ENCODE results near the gene RRBP1.

Gene RRBP1

GRCh38 chr20:17671011-17671410 lies 11.0 kb downstream of the RRBP1 start:
- no peaks in the 10 kb centered on the region for H3K9me3 ChIP-seq (ENCODE audit: control extremely low read depth in 1 of 5, control insufficient read depth in 4 of 5, insufficient read depth in 2 of 5, low read depth in 1 of 5, low read length in 4 of 5)
- H3K27me3 ChIP-seq (replicated peaks in 2 of 5; ENCODE audit: control insufficient read depth in 4 of 5, insufficient read depth in 5 of 5, low read length in 4 of 5): no peaks in the 10 kb centered on the region
- peak overlapping the region in 1 of 7 experiments; percentile 17 for H3K4me3 ChIP-seq (ENCODE audit: control insufficient read depth in 1 of 7, extremely low read depth in 1 of 7, insufficient read depth in 4 of 7, low read depth in 2 of 7, low read length in 6 of 7)
- no peak overlapping the region for H3K27ac ChIP-seq (ENCODE audit: insufficient read depth in 1 of 2, low read depth in 1 of 2, low read length in 2 of 2, poor library complexity in 1 of 2, severe bottlenecking in 2 of 2)
- 100% methylated on average over 1 of the region's 1 CpG for WGBS (ENCODE audit: insufficient coverage)
- peaks cover 0 to 26% (median 9%) of the 10 kb centered on the region in 4 experiments for H3K36me3 ChIP-seq (ENCODE audit: control insufficient read depth in 4 of 4, insufficient read depth in 4 of 4, low read length in 3 of 4)
- peaks cover 19 to 54% (median 44%) of the 10 kb centered on the region in 4 experiments for H3K4me1 ChIP-seq (ENCODE audit: control extremely low read depth in 1 of 4, control insufficient read depth in 4 of 4, insufficient read depth in 4 of 4, low read length in 3 of 4)
- ChIA-PET POLR2A (no interaction called here), CTCF (interaction anchor here (0.7 to 1.3 kb wide), 3 partner anchors 11 to 38 kb away, joined by 3 to 4 read pairs (median 3); partner anchors contain the start of gene RRBP1)
- DNase-seq: peak in 2 of 3 donors; percentile 55 to 67

- no peak for DNase-seq
- Histone ChIP-seq H3K27me3 (replicated peaks in 2 of 5; ENCODE audit: control insufficient read depth in 4 of 5, insufficient read depth in 5 of 5, low read length in 4 of 5) (no peaks in the 10 kb centered on the region), H3K9me3 (ENCODE audit: control extremely low read depth in 1 of 5, control insufficient read depth in 4 of 5, insufficient read depth in 2 of 5, low read depth in 1 of 5, low read length in 4 of 5) (no peaks in the 10 kb centered on the region), H3K36me3 (ENCODE audit: control insufficient read depth in 4 of 4, insufficient read depth in 4 of 4, low read length in 3 of 4) (peaks cover 0 to 14% (median 2%) of the 10 kb centered on the region in 4 experiments), H3K27ac (ENCODE audit: insufficient read depth in 1 of 2, low read depth in 1 of 2, low read length in 2 of 2, poor library complexity in 1 of 2, severe bottlenecking in 2 of 2) (no peak overlapping the region), H3K4me1 (ENCODE audit: control extremely low read depth in 1 of 4, control insufficient read depth in 4 of 4, insufficient read depth in 4 of 4, low read length in 3 of 4) (peaks cover 33 to 67% (median 53%) of the 10 kb centered on the region in 4 experiments), H3K4me3 (ENCODE audit: control insufficient read depth in 1 of 7, extremely low read depth in 1 of 7, insufficient read depth in 4 of 7, low read depth in 2 of 7, low read length in 6 of 7) (no peak overlapping the region)
- WGBS (ENCODE audit: insufficient coverage): 97% methylated on average over 12 of the region's 12 CpGs
- POLR2A ChIA-PET: no interaction called here
- CTCF ChIA-PET: no interaction called here
Measured at GRCh38 chr20:17669306-17669931, 12.6 kb downstream of the RRBP1 start.

- no CpG with 5 or more reads among the region's 3 CpGs for WGBS (ENCODE audit: insufficient coverage)
- Histone ChIP-seq H3K27ac (ENCODE audit: insufficient read depth in 1 of 2, low read depth in 1 of 2, low read length in 2 of 2, poor library complexity in 1 of 2, severe bottlenecking in 2 of 2) (no peak overlapping the region), H3K4me3 (ENCODE audit: control insufficient read depth in 1 of 7, extremely low read depth in 1 of 7, insufficient read depth in 4 of 7, low read depth in 2 of 7, low read length in 6 of 7) (no peak overlapping the region), H3K27me3 (replicated peaks in 2 of 5; ENCODE audit: control insufficient read depth in 4 of 5, insufficient read depth in 5 of 5, low read length in 4 of 5) (no peaks in the 10 kb centered on the region), H3K9me3 (ENCODE audit: control extremely low read depth in 1 of 5, control insufficient read depth in 4 of 5, insufficient read depth in 2 of 5, low read depth in 1 of 5, low read length in 4 of 5) (no peaks in the 10 kb centered on the region), H3K36me3 (ENCODE audit: control insufficient read depth in 4 of 4, insufficient read depth in 4 of 4, low read length in 3 of 4) (peaks cover 0 to 14% (median 2%) of the 10 kb centered on the region in 4 experiments), H3K4me1 (ENCODE audit: control extremely low read depth in 1 of 4, control insufficient read depth in 4 of 4, insufficient read depth in 4 of 4, low read length in 3 of 4) (peaks cover 43 to 77% (median 58%) of the 10 kb centered on the region in 4 experiments)
- ChIA-PET CTCF (interaction anchor here (1.1 to 4.8 kb wide), 4 partner anchors 9 to 231 kb away, joined by 3 to 17 read pairs (median 4); partner anchors contain the start of gene RRBP1), POLR2A (no interaction called here)
- no peak for DNase-seq
Measured at GRCh38 chr20:17668432-17668831, 13.6 kb downstream of the RRBP1 start.

GRCh38 chr20:17667445-17667844 lies 14.6 kb downstream of the RRBP1 start:
- WGBS (ENCODE audit: insufficient coverage): 95% methylated on average over 3 of the region's 3 CpGs
- CTCF ChIA-PET: interaction anchor here (1.1 to 4.8 kb wide), 6 partner anchors 10 to 232 kb away, joined by 3 to 17 read pairs (median 4); partner anchors contain the start of gene RRBP1
- H3K27me3 ChIP-seq (replicated peaks in 2 of 5; ENCODE audit: control insufficient read depth in 4 of 5, insufficient read depth in 5 of 5, low read length in 4 of 5): no peaks in the 10 kb centered on the region
- no peak overlapping the region for H3K27ac ChIP-seq (ENCODE audit: insufficient read depth in 1 of 2, low read depth in 1 of 2, low read length in 2 of 2, poor library complexity in 1 of 2, severe bottlenecking in 2 of 2)
- POLR2A ChIA-PET: no interaction called here
- DNase-seq: no peak
- no peaks in the 10 kb centered on the region for H3K9me3 ChIP-seq (ENCODE audit: control extremely low read depth in 1 of 5, control insufficient read depth in 4 of 5, insufficient read depth in 2 of 5, low read depth in 1 of 5, low read length in 4 of 5)
- no peak overlapping the region for H3K4me3 ChIP-seq (ENCODE audit: control insufficient read depth in 1 of 7, extremely low read depth in 1 of 7, insufficient read depth in 4 of 7, low read depth in 2 of 7, low read length in 6 of 7)
- peaks cover 37 to 79% (median 58%) of the 10 kb centered on the region in 4 experiments for H3K4me1 ChIP-seq (ENCODE audit: control extremely low read depth in 1 of 4, control insufficient read depth in 4 of 4, insufficient read depth in 4 of 4, low read length in 3 of 4)
- H3K36me3 ChIP-seq (ENCODE audit: control insufficient read depth in 4 of 4, insufficient read depth in 4 of 4, low read length in 3 of 4): peaks cover 0 to 14% (median 2%) of the 10 kb centered on the region in 4 experiments

GRCh38 chr20:17666481-17666880 lies 15.6 kb downstream of the RRBP1 start:
- ChIA-PET POLR2A (interaction anchor here (0.7 to 1.5 kb wide), 2 partner anchors 14 kb away, joined by 4 to 7 read pairs; no protein-coding TSS in a partner anchor), CTCF (interaction anchor here (0.7 to 4.8 kb wide), 10 partner anchors 12 to 623 kb away, joined by 3 to 17 read pairs (median 4); partner anchors contain the start of gene RRBP1)
- Histone ChIP-seq H3K27me3 (replicated peaks in 2 of 5; ENCODE audit: control insufficient read depth in 4 of 5, insufficient read depth in 5 of 5, low read length in 4 of 5) (no peaks in the 10 kb centered on the region), H3K9me3 (ENCODE audit: control extremely low read depth in 1 of 5, control insufficient read depth in 4 of 5, insufficient read depth in 2 of 5, low read depth in 1 of 5, low read length in 4 of 5) (no peaks in the 10 kb centered on the region), H3K36me3 (ENCODE audit: control insufficient read depth in 4 of 4, insufficient read depth in 4 of 4, low read length in 3 of 4) (peaks cover 0 to 14% (median 2%) of the 10 kb centered on the region in 4 experiments), H3K4me3 (ENCODE audit: control insufficient read depth in 1 of 7, extremely low read depth in 1 of 7, insufficient read depth in 4 of 7, low read depth in 2 of 7, low read length in 6 of 7) (no peak overlapping the region), H3K27ac (ENCODE audit: insufficient read depth in 1 of 2, low read depth in 1 of 2, low read length in 2 of 2, poor library complexity in 1 of 2, severe bottlenecking in 2 of 2) (no peak overlapping the region), H3K4me1 (ENCODE audit: control extremely low read depth in 1 of 4, control insufficient read depth in 4 of 4, insufficient read depth in 4 of 4, low read length in 3 of 4) (peaks cover 29 to 73% (median 52%) of the 10 kb centered on the region in 4 experiments)
- no CpG with 5 or more reads among the region's 2 CpGs for WGBS (ENCODE audit: insufficient coverage)
- no peak for DNase-seq

- no CpG with 5 or more reads among the region's 2 CpGs for WGBS (ENCODE audit: insufficient coverage)
- H3K36me3 ChIP-seq (ENCODE audit: control insufficient read depth in 4 of 4, insufficient read depth in 4 of 4, low read length in 3 of 4): peaks cover 0 to 14% (median 2%) of the 10 kb centered on the region in 4 experiments
- no peaks in the 10 kb centered on the region for H3K27me3 ChIP-seq (replicated peaks in 2 of 5; ENCODE audit: control insufficient read depth in 4 of 5, insufficient read depth in 5 of 5, low read length in 4 of 5)
- H3K4me1 ChIP-seq (ENCODE audit: control extremely low read depth in 1 of 4, control insufficient read depth in 4 of 4, insufficient read depth in 4 of 4, low read length in 3 of 4): peaks cover 24 to 68% (median 48%) of the 10 kb centered on the region in 4 experiments
- H3K27ac ChIP-seq (ENCODE audit: insufficient read depth in 1 of 2, low read depth in 1 of 2, low read length in 2 of 2, poor library complexity in 1 of 2, severe bottlenecking in 2 of 2): no peak overlapping the region
- no peaks in the 10 kb centered on the region for H3K9me3 ChIP-seq (ENCODE audit: control extremely low read depth in 1 of 5, control insufficient read depth in 4 of 5, insufficient read depth in 2 of 5, low read depth in 1 of 5, low read length in 4 of 5)
- peak overlapping the region in 1 of 7 experiments; percentile 35 for H3K4me3 ChIP-seq (ENCODE audit: control insufficient read depth in 1 of 7, extremely low read depth in 1 of 7, insufficient read depth in 4 of 7, low read depth in 2 of 7, low read length in 6 of 7)
- DNase-seq: no peak
- ChIA-PET CTCF (interaction anchor here (1.0 to 4.8 kb wide), 7 partner anchors 11 to 272 kb away, joined by 3 to 17 read pairs (median 4); partner anchors contain the start of gene RRBP1), POLR2A (interaction anchor here (1.5 kb wide), 1 partner anchor 14 kb away, joined by 4 read pairs; no protein-coding TSS in a partner anchor)
Measured at GRCh38 chr20:17665756-17666155, 16.3 kb downstream of the RRBP1 start.

Measured in common myeloid progenitor, CD34-positive (primary cell).